NT2/D1 (cell line): ENCODE results near the gene TXN.
"Not testable (repeated sequence)": the region's sequence is repeated elsewhere in the genome, so short reads cannot be mapped to it uniquely, and the experiment has no call there.

Experiments used
- DNase-seq: peaks from one replicate; pipeline ENCODE4 v3.0.0-alpha.2; 2011; ENCODE audit warnings: low read depth, low spot score
- H3K27me3 ChIP-seq: 2 replicates; pipeline ENCODE4 v1.6.0; 2011; ENCODE audit warnings: mild to moderate bottlenecking; ENCODE audit not compliant: insufficient read length, insufficient read depth
- H3K36me3 ChIP-seq: 2 replicates; pipeline ENCODE4 v1.6.1; 2011; ENCODE audit warnings: mild to moderate bottlenecking, low read length, mixed read lengths; ENCODE audit not compliant: insufficient read depth, insufficient read length
- H3K4me1 ChIP-seq: 2 replicates; pipeline ENCODE4 v1.5.1; 2011; ENCODE audit not compliant: insufficient read depth, insufficient read length
- H3K4me3 ChIP-seq: 2 replicates; pipeline ENCODE4 v1.5.1; 2011; ENCODE audit warnings: low read depth; ENCODE audit not compliant: insufficient read length
- H3K9ac ChIP-seq: 2 replicates; pipeline ENCODE4 v1.6.0; 2011; ENCODE audit warnings: low read depth; ENCODE audit not compliant: insufficient read length
- H3K9me3 ChIP-seq: 2 replicates; pipeline ENCODE4 v1.5.1; 2011; ENCODE audit warnings: mild to moderate bottlenecking, low read length; ENCODE audit not compliant: insufficient read depth
- SUZ12 ChIP-seq: IDR thresholded peaks from 2 replicates; pipeline ENCODE4 v1.6.1; 2011; ENCODE audit not compliant: insufficient read length, insufficient read depth; ENCODE audit errors: extremely low read depth
- YY1 ChIP-seq: IDR thresholded peaks from 2 replicates; pipeline ENCODE4 v1.6.1; 2011; ENCODE audit not compliant: insufficient read length, insufficient read depth
- ZNF274 ChIP-seq: IDR thresholded peaks from 2 replicates; pipeline ENCODE4 v1.6.1; 2011; ENCODE audit warnings: mild to moderate bottlenecking, low read depth, low read length

The TXN gene

DNA sequence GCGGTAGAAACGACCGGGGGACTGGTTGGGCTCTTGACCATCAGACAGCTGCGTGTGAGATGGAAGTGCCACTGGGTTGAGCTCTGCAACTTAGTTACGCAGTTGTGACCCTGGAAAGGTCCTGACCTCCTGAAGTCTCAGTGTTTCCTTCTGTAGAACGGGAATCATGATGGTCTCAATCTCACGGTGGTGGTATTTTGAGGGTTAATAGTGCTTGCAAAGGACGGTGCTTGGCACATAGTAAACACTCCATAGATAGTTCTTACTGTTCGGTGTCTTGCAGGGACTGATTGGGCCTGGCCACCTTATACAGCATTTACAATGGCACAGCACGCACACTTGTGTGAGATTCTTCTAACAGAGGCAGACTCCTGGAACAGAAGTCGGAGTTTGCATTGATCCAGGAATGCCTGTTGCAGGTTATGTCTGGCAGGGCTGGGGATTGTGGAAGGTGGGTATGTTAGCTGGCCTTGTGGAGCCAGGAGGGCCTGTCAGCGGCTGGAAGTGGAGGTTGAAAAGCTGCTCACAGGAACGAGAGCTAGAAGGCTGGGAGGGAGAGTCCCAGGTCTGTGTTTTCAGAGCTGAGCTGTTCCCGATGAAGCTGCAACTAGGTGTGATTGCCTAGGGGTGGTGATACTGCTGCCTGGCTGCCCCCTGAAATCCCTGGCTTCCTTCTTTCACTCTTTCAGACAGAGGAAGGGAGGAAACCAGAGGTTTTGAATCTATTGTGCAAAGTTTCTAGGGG lies 962 bp upstream of the TXN start:
- peak; percentile 15 for DNase-seq
- H3K9ac ChIP-seq = peak overlapping the region; percentile 76
- no peaks in the 10 kb centered on the region for H3K27me3 ChIP-seq
- H3K4me1 ChIP-seq = no peaks in the 10 kb centered on the region
- peak overlapping the region; percentile 95 for H3K4me3 ChIP-seq
- H3K9me3 ChIP-seq = no peaks in the 10 kb centered on the region
- peaks cover 7% of the 10 kb centered on the region for H3K36me3 ChIP-seq
- no peak for TF ChIP-seq YY1
- TF ChIP-seq ZNF274 = no peak
- no peak for TF ChIP-seq SUZ12

DNA sequence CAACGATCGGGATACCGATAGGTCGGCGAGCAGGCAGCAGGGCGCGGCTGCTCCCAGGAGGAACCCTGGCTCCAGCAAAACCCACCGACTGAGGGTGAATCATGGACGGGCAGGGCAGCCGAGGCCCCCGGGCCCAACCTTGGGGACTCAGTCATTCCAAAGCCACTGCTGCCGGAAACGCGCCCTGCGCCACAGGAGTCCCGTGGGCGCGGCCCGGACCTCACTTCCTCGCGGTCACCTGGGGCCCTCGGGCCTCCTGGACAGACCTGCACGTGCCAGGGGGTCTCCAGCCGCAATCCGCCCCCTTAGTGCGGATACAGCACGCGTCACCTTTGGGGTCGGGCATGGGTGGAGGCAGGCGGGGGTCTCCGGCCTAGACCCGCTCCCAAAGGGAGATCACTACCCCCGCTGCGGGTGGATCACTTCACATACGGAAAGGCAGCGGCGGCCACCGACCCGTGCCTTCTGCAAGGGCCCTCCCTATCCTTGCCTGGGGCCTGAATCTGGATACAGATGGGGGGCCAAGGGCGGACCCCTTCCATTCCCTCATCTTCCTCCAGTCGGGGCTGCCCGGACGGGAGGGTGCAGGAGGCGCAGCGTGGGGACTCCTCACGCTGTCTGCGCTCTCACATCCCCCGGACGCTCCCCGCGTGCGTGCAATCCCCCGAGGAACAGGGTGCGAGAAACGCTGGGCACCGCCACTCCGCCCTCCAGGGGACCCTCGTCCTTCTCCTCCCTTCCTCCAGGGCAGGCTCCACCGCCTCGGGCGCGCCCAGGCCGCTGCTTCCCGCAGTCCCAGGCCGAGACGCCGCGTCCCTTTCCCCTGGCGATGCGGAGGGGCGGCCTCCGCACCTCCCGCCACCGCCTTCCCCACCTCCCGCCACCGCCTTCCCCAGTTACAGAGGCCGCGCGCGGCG lies 586 bp downstream of the TXN start:
- peak overlapping the region; percentile 99 for H3K9ac ChIP-seq
- no peaks in the 10 kb centered on the region for H3K4me1 ChIP-seq
- TF ChIP-seq ZNF274 (no peak), SUZ12 (no peak), YY1 (no peak)
- peaks cover 18% of the 10 kb centered on the region for H3K36me3 ChIP-seq
- DNase-seq = peak; percentile 9
- H3K9me3 ChIP-seq = no peaks in the 10 kb centered on the region
- no peaks in the 10 kb centered on the region for H3K27me3 ChIP-seq
- H3K4me3 ChIP-seq = peak overlapping the region; percentile 95

DNA sequence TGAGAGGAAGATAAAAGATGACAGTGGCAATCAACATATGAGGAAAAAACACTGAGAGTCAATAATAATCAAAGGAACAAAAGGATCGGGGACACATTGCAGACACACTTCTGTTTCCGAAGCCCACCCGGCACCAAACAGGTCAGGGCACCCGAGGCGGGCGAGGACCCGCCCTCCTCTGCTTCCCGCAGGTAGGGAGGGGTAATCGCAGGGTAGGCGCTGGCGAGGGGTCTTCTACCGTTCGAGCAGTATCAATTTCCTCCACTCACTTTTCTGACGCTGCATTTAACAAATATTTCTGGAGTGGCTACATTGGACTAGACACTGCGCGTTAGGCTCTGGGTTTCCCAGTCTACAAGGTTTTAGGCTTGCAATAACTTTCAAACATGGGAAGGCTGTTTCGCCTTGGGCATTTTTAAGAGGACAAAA lies 1.3 kb downstream of the TXN start:
- DNase-seq = peak; percentile 1
- TF ChIP-seq SUZ12 (no peak), ZNF274 (no peak), YY1 (no peak)
- peaks cover 25% of the 10 kb centered on the region for H3K36me3 ChIP-seq
- H3K27me3 ChIP-seq = no peaks in the 10 kb centered on the region
- no peaks in the 10 kb centered on the region for H3K9me3 ChIP-seq
- H3K4me3 ChIP-seq = peak overlapping the region; percentile 95
- H3K9ac ChIP-seq = peak overlapping the region; percentile 99
- no peaks in the 10 kb centered on the region for H3K4me1 ChIP-seq

DNA sequence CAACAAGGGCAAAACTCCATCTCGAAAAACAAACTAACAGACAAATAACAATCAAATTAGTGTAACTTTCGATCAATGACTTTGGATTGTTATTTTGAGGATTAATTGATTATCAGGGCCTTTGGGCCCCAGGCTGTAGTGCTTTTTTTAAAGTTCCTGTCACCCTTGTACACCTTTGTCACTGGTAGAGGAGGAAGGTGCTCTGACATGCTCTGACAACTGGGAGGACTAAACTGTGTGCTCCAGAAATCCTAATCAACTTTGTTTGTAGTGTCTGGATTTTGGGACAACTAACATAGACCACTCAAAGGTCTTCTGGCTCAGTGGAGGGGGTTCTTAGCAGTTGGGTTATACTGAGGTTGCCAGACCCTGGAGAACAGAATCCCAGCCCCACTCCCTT lies 1.8 kb downstream of the TXN start:
- H3K9ac ChIP-seq = peak overlapping the region; percentile 99
- no peaks in the 10 kb centered on the region for H3K27me3 ChIP-seq
- H3K36me3 ChIP-seq = peaks cover 30% of the 10 kb centered on the region
- no peak for TF ChIP-seq ZNF274
- TF ChIP-seq YY1 = no peak
- TF ChIP-seq SUZ12 = no peak
- no peaks in the 10 kb centered on the region for H3K4me1 ChIP-seq
- DNase-seq = no peak
- peak overlapping the region; percentile 95 for H3K4me3 ChIP-seq
- no peaks in the 10 kb centered on the region for H3K9me3 ChIP-seq

DNA sequence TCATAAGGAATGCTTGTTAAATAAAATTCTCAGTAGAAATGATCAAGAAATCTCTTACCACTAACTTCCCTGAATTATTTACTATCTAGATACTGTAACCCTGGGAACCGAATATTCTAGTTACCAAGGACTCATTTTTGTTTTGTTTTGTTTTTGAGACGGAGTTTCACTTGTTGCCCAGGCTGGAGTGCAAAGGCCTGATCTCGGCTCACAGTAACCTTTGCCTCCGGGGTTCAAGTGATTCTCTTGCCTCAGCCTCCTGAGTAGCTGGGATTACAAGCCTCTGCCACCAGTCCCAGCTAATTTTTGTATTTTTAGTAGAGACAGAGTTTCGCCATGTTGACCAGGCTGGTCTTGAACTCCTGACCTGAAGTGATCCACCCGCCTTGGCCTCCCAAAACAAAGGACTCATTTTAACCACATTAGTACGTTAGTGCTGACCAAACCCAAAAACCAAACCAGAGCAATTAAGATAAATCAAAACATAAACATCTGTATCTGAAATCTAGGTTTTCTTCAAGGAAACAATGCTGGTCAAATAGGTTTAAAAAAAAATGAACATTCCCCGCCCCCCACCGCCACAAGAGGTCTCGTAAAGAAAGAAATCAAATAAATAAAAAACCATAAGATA lies 3.7 kb downstream of the TXN start:
- DNase-seq = no peak
- Histone ChIP-seq H3K9ac (no peak overlapping the region), H3K4me1 (no peaks in the 10 kb centered on the region), H3K9me3 (no peaks in the 10 kb centered on the region), H3K27me3 (no peaks in the 10 kb centered on the region), H3K36me3 (peaks cover 46% of the 10 kb centered on the region), H3K4me3 (no peak overlapping the region)
- no peak for TF ChIP-seq YY1
- TF ChIP-seq ZNF274 = no peak
- no peak for TF ChIP-seq SUZ12

DNA sequence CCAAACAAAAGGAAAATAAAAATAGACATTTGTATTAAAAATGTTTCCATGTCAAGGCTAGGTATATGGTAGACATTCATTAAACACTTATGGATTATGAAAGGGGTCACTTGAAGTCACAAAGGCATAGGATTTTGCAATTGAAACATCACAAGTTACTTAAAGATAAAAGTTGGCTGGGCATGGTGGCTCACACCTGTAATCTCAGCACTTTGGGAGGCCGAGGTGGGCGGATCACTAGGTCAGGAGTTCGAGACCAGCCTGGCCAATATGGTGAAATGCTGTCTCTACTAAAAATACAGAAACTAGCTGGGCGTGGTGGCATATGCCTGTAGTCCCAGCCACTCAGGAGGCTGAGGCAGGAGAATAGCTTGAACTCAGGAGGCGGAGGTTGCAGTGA lies 4.5 kb downstream of the TXN start:
- peaks cover 54% of the 10 kb centered on the region for H3K36me3 ChIP-seq
- not testable (repeated sequence) for DNase-seq, H3K4me3 ChIP-seq, H3K9ac ChIP-seq, H3K27me3 ChIP-seq, H3K4me1 ChIP-seq, H3K9me3 ChIP-seq

DNA sequence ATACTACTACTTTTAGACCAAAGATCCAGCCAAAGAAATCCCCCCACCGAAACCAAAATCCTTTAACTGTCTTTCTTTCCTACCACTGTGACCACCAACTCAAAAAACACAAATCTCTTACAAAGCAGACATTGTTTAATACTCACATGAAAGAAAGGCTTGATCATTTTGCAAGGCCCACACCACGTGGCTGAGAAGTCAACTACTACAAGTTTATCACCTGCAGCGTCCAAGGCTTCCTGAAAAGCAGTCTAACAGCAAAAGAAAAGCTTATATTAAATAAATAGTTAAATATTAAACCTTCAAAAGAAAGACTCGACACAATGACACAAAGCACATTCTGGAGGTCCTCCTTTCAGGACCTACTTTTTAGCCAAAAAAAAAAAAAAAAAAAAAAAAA lies 5.1 kb downstream of the TXN start:
- Histone ChIP-seq H3K4me1 (no peaks in the 10 kb centered on the region), H3K9me3 (no peaks in the 10 kb centered on the region), H3K4me3 (no peak overlapping the region), H3K9ac (no peak overlapping the region), H3K27me3 (no peaks in the 10 kb centered on the region), H3K36me3 (peaks cover 60% of the 10 kb centered on the region)
- no peak for DNase-seq
- TF ChIP-seq YY1 (no peak), ZNF274 (no peak), SUZ12 (no peak)
